Fibroblast of mammary gland (primary cell): ENCODE data around the gene NLRX1.
A peak's percentile ranks its signal among the peaks of the same experiment; 100 is the strongest.

Source experiments
- DNase-seq: peaks from one replicate; pipeline ENCODE4 v3.0.0-alpha.2; 2010; ENCODE audit warnings: low read depth
- H3K4me3 ChIP-seq: 2 replicates; pipeline ENCODE4 v1.5.1; 2011; ENCODE audit warnings: low read depth, mild to moderate bottlenecking, low read length, moderate library complexity; ENCODE audit not compliant: control insufficient read depth
- CTCF ChIP-seq: conservative IDR thresholded peaks from 2 replicates; pipeline ENCODE4 v1.5.1; 2011; ENCODE audit warnings: low read depth, low read length, inconsistent platforms; ENCODE audit not compliant: control insufficient read depth, insufficient read depth

Gene NLRX1

GRCh38 chr11:119192111-119192510, 23.6 kb downstream of the NLRX1 start:
- DNase-seq = peak; percentile 45
- no peak for TF ChIP-seq CTCF

GRCh38 chr11:119193001-119193400, 24.5 kb downstream of the NLRX1 start:
- H3K4me3 ChIP-seq = no peak overlapping the region
- TF ChIP-seq CTCF = no peak
- no peak for DNase-seq

More at GRCh38 chr11:119192111-119192510, 23.6 kb downstream of the NLRX1 start:
- H3K4me3 ChIP-seq = no peak overlapping the region

- no peak overlapping the region for H3K4me3 ChIP-seq
- DNase-seq = no peak
- TF ChIP-seq CTCF = no peak
Measured at GRCh38 chr11:119193626-119194025, 25.1 kb downstream of the NLRX1 start.

- H3K4me3 ChIP-seq = no peak overlapping the region
- TF ChIP-seq CTCF = no peak
- no peak for DNase-seq
Measured at GRCh38 chr11:119194811-119195440, 26.4 kb downstream of the NLRX1 start.

- peak; percentile 51 for DNase-seq
- no peak for TF ChIP-seq CTCF
- no peak overlapping the region for H3K4me3 ChIP-seq
Measured at GRCh38 chr11:119195680-119196079, 27.2 kb downstream of the NLRX1 start.

- peak; percentile 87 for DNase-seq
- no peak overlapping the region for H3K4me3 ChIP-seq
- TF ChIP-seq CTCF = peak; percentile 89
Measured at GRCh38 chr11:119196833-119197483, 28.4 kb downstream of the NLRX1 start.
